ENCODE results near the gene CEP70. TPM values are rescaled to one million over a fixed set of nuclear protein-coding genes. Genes with fewer than 3 reads are reported as not detected.

The CEP70 gene
- total RNA-seq, 4 donors from 2014 or later, result 90.6 to 154 (median 123) TPM

- TF ChIP-seq CTCF (IDR thresholded peaks at IDR 0.05) (no peak), POLR2A (IDR thresholded peaks at IDR 0.05) (no peak)
- intact Hi-C loops (cut with DNase I; ENCODE audit: low total_unique reads), result no loop called here
- Histone ChIP-seq H3K27me3 (no peaks in the 10 kb centered on the region), H3K36me3 (no peaks in the 10 kb centered on the region), H3K4me3 (no peak overlapping the region), H3K4me1 (no peaks in the 10 kb centered on the region), H3K27ac (no peak overlapping the region), H3K9me3 (peaks cover 0 to 12% of the 10 kb centered on the region in 2 donors)
- no peak for DNase-seq
Measured at GRCh38 chr3:138638641-138639040, 44.6 kb upstream of the CEP70 start.

- intact Hi-C loops (cut with DNase I; ENCODE audit: low total_unique reads), result no loop called here
- Histone ChIP-seq H3K27ac (no peak overlapping the region), H3K4me1 (no peaks in the 10 kb centered on the region), H3K4me3 (no peak overlapping the region), H3K36me3 (no peaks in the 10 kb centered on the region), H3K27me3 (no peaks in the 10 kb centered on the region), H3K9me3 (no peaks in the 10 kb centered on the region)
- no peak for DNase-seq
- TF ChIP-seq CTCF (IDR thresholded peaks at IDR 0.05) (no peak), POLR2A (IDR thresholded peaks at IDR 0.05) (no peak)
Measured at GRCh38 chr3:138629526-138629925, 35.5 kb upstream of the CEP70 start.

GRCh38 chr3:138625707-138626365 is 31.8 kb upstream of the CEP70 start:
- DNase-seq, result no peak
- Histone ChIP-seq H3K4me3 (no peak overlapping the region), H3K36me3 (no peaks in the 10 kb centered on the region), H3K27ac (no peak overlapping the region), H3K27me3 (no peaks in the 10 kb centered on the region), H3K4me1 (no peaks in the 10 kb centered on the region), H3K9me3 (no peaks in the 10 kb centered on the region)
- TF ChIP-seq CTCF (IDR thresholded peaks at IDR 0.05) (no peak), POLR2A (IDR thresholded peaks at IDR 0.05) (no peak)
- intact Hi-C loops (cut with DNase I; ENCODE audit: low total_unique reads), result no loop called here

GRCh38 chr3:138624518-138624917 is 30.5 kb upstream of the CEP70 start:
- TF ChIP-seq CTCF (IDR thresholded peaks at IDR 0.05) (no peak), POLR2A (IDR thresholded peaks at IDR 0.05) (no peak)
- Histone ChIP-seq H3K9me3 (no peaks in the 10 kb centered on the region), H3K36me3 (no peaks in the 10 kb centered on the region), H3K4me3 (no peak overlapping the region), H3K27me3 (no peaks in the 10 kb centered on the region), H3K27ac (no peak overlapping the region), H3K4me1 (no peaks in the 10 kb centered on the region)
- intact Hi-C loops (cut with DNase I; ENCODE audit: low total_unique reads), result no loop called here
- DNase-seq, result no peak

GRCh38 chr3:138620431-138620830 is 26.4 kb upstream of the CEP70 start:
- Histone ChIP-seq H3K4me1 (no peaks in the 10 kb centered on the region), H3K27me3 (no peaks in the 10 kb centered on the region), H3K4me3 (no peak overlapping the region), H3K27ac (no peak overlapping the region), H3K36me3 (no peaks in the 10 kb centered on the region), H3K9me3 (no peaks in the 10 kb centered on the region)
- DNase-seq, result no peak
- intact Hi-C loops (cut with DNase I; ENCODE audit: low total_unique reads), result no loop called here
- TF ChIP-seq POLR2A (IDR thresholded peaks at IDR 0.05) (no peak), CTCF (IDR thresholded peaks at IDR 0.05) (no peak)
